MG63 (cell line): Measurements from ENCODE around the gene CSTF3. TPM values are rescaled to one million over a fixed set of nuclear protein-coding genes. Genes with fewer than 3 reads are reported as not detected.
"Not testable (repeated sequence)": the region's sequence is repeated elsewhere in the genome, so short reads cannot be mapped to it uniquely, and the experiment has no call there.

Source experiments
- DNase-seq: peaks from one replicate; pipeline ENCODE4 v3.0.0-alpha.2; 2020
- H3K27me3 ChIP-seq: fragments of 250-450 bp; sonication (Bioruptor Pico); 2 replicates; pipeline ENCODE4 v1.5.1; 2020; ENCODE audit warnings: mild to moderate bottlenecking, moderate library complexity
- H3K36me3 ChIP-seq: fragments of 250-450 bp; sonication (Bioruptor Pico); 2 replicates; pipeline ENCODE4 v1.5.1; 2020; ENCODE audit warnings: mild to moderate bottlenecking, moderate library complexity
- H3K4me3 ChIP-seq: fragments of 250-450 bp; sonication (Bioruptor Pico); 2 replicates; pipeline ENCODE4 v1.5.1; 2020; ENCODE audit warnings: mild to moderate bottlenecking, moderate library complexity
- H3K9me3 ChIP-seq: fragments of 250-450 bp; sonication (Bioruptor Pico); 2 replicates; pipeline ENCODE4 v1.5.1; 2020; ENCODE audit warnings: mild to moderate bottlenecking, moderate library complexity
- total RNA-seq: library from RNA; depleted of rRNA; stranded (reverse); fragments of >200 nt; shearing (Covaris generic); gene quantifications from 2 replicates; pipeline ENCODE4 v1.2.3, GENCODE V29; 2014; ENCODE audit warnings: low replicate concordance

The CSTF3 gene
- total RNA-seq, 1 experiment from 2014 or later, result 13.3 TPM

DNA sequence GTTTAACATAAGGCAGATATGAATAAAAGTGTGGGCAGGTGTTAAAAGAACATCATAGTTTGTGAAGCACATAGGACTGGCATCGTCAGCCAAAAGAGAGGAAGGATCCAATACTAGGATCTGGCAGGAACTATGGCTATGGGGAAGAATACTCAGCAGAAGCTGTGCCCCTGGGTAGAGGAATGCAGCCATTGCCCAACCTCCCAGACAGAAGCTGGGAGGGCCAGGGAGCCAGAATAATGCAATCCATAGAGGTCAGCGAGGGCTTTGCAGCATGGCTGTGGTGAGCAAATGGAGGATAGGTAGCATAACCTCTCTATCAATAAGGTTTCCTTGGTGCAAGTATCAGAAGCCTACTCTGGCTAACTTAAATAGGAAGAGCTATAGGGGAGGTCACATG is 11.7 kb upstream of the CSTF3 start:
- DNase-seq, result no peak
- no peaks in the 10 kb centered on the region for H3K36me3 ChIP-seq
- H3K27me3 ChIP-seq, result no peaks in the 10 kb centered on the region
- H3K4me3 ChIP-seq, result no peak overlapping the region
- H3K9me3 ChIP-seq, result no peaks in the 10 kb centered on the region

DNA sequence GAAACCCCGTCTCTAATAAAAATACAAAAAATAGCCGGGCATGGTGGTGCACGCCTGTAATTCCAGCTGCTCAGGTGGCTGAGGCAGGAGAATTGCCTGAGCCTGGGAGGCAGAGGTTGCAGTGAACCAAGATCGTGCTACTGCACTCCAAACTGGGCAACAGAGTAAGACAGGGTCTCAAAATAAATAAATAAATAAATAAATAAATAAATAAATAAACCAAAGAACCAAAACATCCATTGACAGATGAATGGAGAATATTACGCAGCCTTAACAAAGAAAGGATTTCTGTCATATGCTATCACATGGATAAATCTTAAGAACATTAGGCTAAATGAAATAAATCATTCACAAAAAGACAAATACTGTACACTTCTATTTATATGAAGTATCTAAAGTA is 11.1 kb upstream of the CSTF3 start:
- no peaks in the 10 kb centered on the region for H3K9me3 ChIP-seq
- H3K27me3 ChIP-seq, result no peaks in the 10 kb centered on the region
- no peaks in the 10 kb centered on the region for H3K36me3 ChIP-seq
- DNase-seq, result no peak
- no peak overlapping the region for H3K4me3 ChIP-seq

DNA sequence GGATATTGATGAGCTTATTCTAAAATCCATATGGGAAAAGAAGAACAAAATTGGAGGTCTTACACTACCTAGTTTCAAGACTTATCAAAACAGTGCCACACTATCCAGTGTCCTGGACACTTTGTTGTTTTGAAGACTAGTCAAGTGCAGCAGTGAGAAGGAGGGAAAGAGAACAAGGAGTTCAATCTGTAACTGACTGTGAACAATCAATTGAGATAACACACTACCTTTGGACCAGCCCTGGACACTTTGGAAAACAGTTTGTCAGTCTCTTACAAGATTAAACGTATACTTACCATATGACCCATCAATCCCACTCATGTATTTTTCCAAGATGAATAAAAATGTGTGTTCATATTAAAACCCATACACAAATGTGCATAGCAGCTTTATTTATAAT is 10.0 kb upstream of the CSTF3 start:
- Histone ChIP-seq H3K9me3 (no peaks in the 10 kb centered on the region), H3K27me3 (no peaks in the 10 kb centered on the region), H3K36me3 (no peaks in the 10 kb centered on the region), H3K4me3 (no peak overlapping the region)
- DNase-seq, result no peak

DNA sequence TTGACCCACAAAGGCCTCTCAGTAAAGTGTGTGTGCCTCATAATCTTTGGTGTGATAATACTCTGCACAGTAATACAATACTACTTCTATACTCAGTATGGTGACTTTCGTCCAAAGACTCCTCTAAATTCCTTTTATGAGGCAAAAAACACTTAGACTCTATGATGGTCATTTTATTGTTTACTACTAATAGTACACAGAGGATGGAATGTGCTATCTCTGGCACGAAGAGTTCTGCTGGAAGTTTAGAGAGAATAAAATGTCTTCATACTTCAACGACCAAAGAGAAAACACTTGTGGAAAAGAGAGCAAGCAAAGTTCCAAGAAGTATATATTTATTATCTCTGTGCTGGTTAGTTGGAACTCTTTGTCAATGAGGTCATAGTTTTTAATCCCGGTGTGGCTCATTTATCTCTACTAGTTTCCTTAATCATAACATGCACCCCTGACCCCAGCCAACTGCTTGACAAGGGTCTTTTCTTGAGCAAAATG is 7.5 kb upstream of the CSTF3 start:
- no peak for DNase-seq
- Histone ChIP-seq H3K4me3 (no peak overlapping the region), H3K27me3 (no peaks in the 10 kb centered on the region), H3K36me3 (no peaks in the 10 kb centered on the region), H3K9me3 (no peaks in the 10 kb centered on the region)

DNA sequence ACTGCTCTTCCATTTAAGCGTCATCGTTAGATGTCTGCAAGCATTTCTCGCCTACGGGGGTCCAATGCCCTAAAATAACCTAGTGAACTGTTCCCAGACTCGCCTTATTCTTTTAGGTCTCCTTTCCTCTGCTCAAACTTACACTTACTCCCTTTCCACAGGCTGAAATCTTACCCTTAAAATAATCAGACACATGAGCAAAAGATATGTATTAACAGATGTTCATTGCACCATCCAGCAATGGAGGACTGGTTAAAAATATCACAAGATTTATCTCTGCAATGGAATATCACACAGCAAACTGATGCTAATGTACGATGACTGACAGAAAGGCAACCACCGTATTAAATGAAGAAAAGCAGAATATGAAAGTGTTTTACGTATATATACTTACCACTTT is 1.6 kb upstream of the CSTF3 start:
- Histone ChIP-seq H3K9me3 (no peaks in the 10 kb centered on the region), H3K27me3 (no peaks in the 10 kb centered on the region), H3K36me3 (peaks cover 5% of the 10 kb centered on the region), H3K4me3 (no peak overlapping the region)
- no peak for DNase-seq

DNA sequence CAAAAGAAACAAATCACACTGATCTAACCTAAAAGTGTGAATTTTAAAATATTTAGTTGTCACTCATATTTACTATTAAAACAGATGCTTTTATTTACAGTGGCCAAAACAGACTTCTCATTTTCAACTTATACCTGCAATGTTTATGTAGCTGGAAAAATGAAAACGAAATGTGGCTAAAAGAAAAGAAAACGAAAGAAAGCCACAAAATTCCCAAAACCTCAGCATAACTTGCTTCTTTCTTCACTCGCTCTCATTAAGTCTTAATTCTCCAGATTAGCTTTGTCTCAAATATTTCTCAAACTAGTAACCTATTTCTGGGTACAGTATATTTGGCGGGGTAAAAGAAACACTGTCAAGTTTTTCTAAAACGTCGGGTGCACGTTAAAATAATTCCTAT is 693 bp downstream of the CSTF3 start:
- Histone ChIP-seq H3K27me3 (no peaks in the 10 kb centered on the region), H3K36me3 (peaks cover 15% of the 10 kb centered on the region), H3K4me3 (peak overlapping the region; percentile 95), H3K9me3 (no peaks in the 10 kb centered on the region)
- DNase-seq, result no peak

DNA sequence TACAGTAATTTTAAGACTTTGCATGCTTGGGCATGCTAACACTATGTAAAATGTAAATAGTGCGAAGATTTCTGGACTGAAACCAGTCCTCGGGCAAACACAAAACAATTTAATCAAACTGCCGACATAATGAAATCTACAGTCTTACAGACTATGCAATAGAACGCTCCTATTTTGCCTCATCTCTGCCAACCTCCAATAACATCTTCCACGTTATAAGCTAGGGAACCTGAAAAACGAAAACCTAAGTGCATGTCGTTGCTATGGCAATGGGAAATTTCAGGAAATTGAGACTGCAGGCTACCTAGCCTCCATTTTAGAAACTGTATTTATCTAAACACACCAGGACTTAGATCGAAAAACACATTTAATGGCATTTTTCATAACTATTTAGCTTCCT is 1.1 kb downstream of the CSTF3 start:
- H3K36me3 ChIP-seq, result peaks cover 15% of the 10 kb centered on the region
- peak overlapping the region; percentile 95 for H3K4me3 ChIP-seq
- no peak for DNase-seq
- H3K9me3 ChIP-seq, result no peaks in the 10 kb centered on the region
- H3K27me3 ChIP-seq, result no peaks in the 10 kb centered on the region

DNA sequence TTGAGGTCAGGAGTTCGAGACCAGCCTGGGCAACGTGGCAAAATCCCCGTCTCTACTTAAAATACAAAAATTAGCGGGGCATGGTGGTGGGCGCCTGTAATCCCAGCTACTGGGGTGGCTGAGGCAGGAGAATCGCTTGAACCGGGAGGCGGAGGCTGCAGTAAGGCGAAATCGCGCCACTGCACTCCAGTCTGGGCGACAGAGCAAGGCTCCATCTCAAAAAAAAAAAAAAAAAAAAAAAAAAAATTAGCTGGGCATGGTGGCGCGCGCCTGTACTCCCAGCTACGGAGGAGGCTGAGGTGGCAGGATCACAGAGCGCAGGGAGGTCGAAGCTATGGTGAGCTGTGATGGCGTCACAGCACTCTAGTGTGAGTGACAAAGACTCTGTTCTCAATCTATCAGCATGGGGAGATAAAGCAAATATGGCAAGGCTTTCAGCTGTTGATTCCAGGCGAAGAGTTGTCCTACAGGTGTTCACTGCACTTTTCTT is 1.9 kb downstream of the CSTF3 start:
- Histone ChIP-seq H3K36me3 (peaks cover 15% of the 10 kb centered on the region), H3K4me3 (peak overlapping the region; percentile 95)
- not testable (repeated sequence) for H3K27me3 ChIP-seq, DNase-seq, H3K9me3 ChIP-seq

DNA sequence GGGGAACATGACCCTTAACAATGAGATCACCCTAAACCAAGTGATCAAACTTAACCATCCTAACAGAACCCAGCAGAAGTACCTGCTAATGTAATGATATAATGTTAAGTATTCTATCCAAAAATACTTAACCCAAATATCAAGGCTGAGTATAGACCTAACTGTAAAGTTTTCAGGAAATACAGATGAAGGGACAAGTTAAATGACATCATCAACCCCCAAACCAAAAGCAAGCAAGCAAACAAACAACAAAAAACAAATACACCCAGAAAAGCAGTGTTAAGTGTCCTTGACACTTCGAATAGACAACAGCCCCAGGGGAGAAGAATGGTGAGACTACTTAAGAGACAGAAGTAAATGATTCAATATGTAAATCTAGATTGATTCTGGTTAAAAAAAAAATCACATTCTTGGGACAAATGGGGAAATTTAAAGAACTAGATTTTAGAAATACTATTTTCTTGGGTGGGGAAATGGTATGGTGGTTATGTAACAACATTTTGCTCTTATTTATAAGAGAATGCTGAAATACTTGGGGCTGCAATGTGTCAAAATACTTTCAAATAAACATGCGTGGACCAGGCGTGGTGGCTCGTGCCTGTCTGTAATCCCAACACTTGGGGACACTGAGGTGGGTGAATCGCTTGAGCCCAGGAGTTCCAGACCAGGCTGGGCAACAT is 2.5 kb downstream of the CSTF3 start:
- Histone ChIP-seq H3K27me3 (no peaks in the 10 kb centered on the region), H3K36me3 (peaks cover 15% of the 10 kb centered on the region), H3K9me3 (no peaks in the 10 kb centered on the region), H3K4me3 (peak overlapping the region; percentile 9; the same call in 1 of the 2 replicates)
- no peak for DNase-seq

DNA sequence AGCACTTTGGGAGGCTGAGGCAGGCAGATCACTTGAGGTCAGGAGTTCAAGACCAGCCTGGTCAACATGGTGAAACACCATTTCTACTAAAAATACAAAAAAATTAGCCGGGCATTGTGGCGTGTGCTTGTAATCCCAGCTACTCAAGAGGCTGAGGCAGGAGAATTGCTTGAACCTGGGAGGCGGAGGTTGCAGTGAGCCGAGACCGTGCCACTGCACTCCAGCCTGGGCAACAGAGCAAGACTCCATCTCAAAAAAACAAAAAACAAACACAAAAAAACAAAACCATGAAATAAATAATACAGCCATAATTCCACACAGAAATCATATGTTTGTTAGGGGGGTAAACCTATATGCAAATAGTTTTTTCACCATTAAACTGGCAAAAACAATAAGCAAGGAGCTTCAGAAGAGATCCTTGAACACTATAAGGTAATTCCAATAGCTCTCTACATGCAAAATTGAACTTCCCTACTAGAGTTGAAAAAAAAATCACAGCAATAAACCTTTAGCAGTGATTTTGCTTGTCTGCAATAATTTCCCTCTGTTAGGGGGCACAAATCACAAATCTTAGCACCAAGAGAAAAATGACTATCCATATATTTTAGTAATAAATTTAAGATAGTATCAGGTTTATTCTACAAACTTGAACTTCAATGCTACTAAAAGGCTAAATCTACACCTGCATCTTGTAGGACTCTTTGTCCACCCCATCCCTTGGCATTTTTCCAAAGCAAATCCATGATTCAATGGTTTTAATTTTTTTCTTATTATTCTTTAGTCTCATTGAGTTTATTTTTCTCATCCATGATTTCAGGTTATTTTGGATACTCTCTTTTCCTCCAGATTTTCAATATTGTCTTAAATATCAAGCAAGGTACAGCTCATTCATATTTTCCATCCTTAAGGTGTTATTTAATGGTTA is 3.9 kb downstream of the CSTF3 start:
- H3K9me3 ChIP-seq, result no peaks in the 10 kb centered on the region
- DNase-seq, result no peak
- no peaks in the 10 kb centered on the region for H3K27me3 ChIP-seq
- no peak overlapping the region for H3K4me3 ChIP-seq
- H3K36me3 ChIP-seq, result peaks cover 18% of the 10 kb centered on the region

DNA sequence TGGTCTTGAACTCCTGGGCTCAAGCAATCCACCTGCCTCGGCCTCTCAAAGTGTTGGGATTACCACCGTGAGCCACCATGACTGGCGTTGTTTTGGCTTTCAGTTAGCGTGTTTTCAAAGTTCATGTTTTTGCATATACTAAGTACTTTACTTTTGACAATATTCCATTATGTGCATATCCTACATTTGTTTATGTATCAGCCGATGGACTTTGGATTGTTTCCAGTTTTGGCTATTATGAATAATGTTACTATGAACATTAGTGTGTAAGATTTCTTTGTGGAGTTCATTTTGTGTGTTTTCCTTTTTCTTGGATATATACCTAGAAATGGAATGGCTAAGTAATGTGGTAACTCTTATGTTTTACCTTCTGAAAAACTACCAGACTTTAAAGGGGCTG is 9.9 kb downstream of the CSTF3 start:
- no peak for DNase-seq
- H3K36me3 ChIP-seq, result peaks cover 21% of the 10 kb centered on the region

DNA sequence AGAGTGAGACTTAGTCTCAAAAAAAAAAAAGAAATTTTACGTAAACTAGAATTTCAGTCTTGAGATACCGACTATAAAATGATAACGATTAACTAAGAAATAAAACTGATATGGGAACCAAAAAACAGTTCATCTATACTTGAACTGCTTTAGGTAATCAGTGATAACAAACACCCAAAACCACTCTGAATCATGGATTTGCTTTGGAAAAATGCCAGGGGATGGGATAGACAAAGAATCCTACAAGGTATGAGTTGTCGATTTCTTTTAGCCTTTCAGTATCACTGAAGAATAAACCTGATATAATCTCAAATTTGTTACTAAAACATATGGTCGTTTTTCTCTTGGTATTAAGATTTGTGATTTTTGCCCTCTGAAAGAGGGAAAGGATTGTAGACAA is 13.7 kb downstream of the CSTF3 start:
- Histone ChIP-seq H3K27me3 (no peaks in the 10 kb centered on the region), H3K9me3 (no peaks in the 10 kb centered on the region), H3K4me3 (no peak overlapping the region), H3K36me3 (peaks cover 17% of the 10 kb centered on the region)
- DNase-seq, result no peak

More for the DNA sequence above, 9.9 kb downstream of the CSTF3 start:
- Histone ChIP-seq H3K9me3 (no peaks in the 10 kb centered on the region), H3K4me3 (no peak overlapping the region), H3K27me3 (no peaks in the 10 kb centered on the region)

DNA sequence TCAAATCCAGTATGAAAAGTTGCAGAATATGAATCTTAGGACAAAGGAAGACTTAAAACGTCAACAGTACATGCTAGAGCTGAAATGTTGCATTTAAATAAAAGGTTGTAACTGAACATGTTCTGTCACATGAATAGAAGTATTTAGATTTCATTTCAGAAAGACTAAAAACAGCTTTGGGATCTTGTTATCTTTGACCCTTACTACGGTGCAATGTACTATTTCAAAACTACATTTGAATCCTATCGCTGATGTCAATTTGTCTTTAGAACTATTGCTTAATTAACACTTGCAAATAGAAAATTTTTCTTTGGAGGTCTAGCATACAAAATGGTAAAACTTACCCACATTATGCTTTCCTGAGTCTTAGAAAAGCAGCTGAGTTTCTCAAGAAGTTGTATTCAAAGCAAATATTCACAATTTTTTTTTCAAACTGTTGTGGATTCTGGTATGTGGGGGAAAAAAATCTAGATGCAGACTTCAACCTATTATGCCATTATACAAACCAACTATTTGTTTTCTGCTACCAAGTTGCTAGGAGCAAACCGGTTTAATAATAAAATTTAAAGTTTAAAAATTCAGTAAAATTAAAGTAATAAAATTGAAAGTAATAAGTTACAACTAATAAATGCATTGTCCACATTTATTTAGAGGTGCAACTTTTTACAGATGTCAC is 25.4 kb downstream of the CSTF3 start:
- Histone ChIP-seq H3K4me3 (no peak overlapping the region), H3K36me3 (peaks cover 40% of the 10 kb centered on the region), H3K27me3 (no peaks in the 10 kb centered on the region), H3K9me3 (no peaks in the 10 kb centered on the region)
- DNase-seq, result no peak

DNA sequence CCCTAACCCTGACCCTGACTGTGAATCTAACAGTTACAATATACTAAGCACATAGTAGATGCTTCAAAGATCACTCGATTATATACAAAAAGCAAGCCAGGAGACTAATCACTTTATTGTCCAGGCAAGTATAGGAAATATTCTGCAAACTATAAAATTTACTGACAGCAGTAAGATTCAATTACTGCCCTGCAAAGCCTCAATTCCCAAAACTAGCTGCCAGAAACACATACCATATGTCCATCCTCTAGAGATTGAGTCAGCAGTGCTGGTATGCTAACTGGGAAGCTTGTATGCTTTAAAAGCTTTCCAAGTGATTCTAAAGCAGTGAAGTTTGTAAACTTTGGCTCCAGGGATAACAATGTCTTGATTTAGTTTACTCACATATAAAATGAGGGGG is 26.1 kb downstream of the CSTF3 start:
- no peaks in the 10 kb centered on the region for H3K27me3 ChIP-seq
- H3K36me3 ChIP-seq, result peaks cover 37% of the 10 kb centered on the region
- H3K9me3 ChIP-seq, result no peaks in the 10 kb centered on the region
- no peak overlapping the region for H3K4me3 ChIP-seq
- DNase-seq, result peak; percentile 35

DNA sequence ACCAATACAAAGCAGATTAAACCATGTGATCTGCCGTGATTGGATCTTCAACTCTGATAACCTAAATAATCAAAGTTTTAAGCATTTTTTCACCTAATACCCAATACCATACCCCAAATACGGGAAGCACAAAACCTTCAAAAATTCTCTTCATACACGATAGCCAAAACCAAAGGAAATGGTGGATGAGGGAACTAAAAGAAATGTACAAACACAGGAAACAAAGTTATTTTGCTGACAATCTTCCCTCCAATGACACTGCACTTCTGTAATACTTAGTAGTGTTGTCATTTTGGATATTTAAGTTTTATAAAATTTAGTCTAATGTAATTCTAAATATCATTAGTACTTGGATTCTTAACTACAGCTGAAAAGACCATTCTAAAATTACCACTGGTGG is 27.0 kb downstream of the CSTF3 start:
- H3K4me3 ChIP-seq, result no peak overlapping the region
- DNase-seq, result no peak
- H3K36me3 ChIP-seq, result peaks cover 30% of the 10 kb centered on the region
- H3K27me3 ChIP-seq, result no peaks in the 10 kb centered on the region
- no peaks in the 10 kb centered on the region for H3K9me3 ChIP-seq

DNA sequence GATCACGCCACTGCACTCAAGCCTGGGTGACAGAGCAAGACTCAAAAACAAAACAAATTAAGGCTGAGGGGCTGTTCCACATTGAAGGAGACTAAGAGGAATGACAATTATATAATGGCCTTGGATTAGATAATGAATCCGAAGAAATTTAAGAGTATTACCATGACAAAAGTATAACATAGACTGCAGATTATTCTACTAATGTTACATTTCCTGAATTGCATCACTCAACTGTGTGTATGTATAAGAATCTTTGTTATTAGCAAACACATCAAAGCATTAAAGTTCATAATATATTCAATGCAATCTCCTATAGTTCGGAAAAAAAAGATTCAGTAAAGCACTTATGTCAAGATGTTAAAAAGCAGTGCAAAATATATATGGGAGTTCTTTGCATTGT is 27.5 kb downstream of the CSTF3 start:
- no peak for DNase-seq
- Histone ChIP-seq H3K9me3 (no peaks in the 10 kb centered on the region), H3K4me3 (no peak overlapping the region)

DNA sequence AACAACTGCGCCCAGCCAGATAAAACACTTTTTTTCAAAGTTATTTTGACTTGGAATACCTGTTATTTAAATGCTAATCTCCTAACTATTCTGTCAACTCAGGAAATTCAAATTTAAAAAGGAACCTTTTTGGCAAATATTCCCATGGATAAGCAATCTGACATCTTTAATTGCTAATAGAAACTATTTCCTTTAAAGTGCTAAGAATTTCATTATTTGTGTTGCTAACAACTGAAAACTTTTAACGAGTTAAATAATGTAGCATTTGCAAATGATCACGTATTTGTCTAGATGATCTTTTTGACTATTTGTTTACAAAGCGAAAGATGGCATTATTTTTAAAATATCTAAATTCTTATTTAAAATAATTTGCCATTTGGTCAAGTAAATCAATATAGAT is 28.8 kb downstream of the CSTF3 start:
- Histone ChIP-seq H3K36me3 (peaks cover 12% of the 10 kb centered on the region), H3K27me3 (no peaks in the 10 kb centered on the region), H3K4me3 (no peak overlapping the region), H3K9me3 (no peaks in the 10 kb centered on the region)
- DNase-seq, result no peak

More for the DNA sequence above, 27.5 kb downstream of the CSTF3 start:
- Histone ChIP-seq H3K27me3 (no peaks in the 10 kb centered on the region), H3K36me3 (peaks cover 25% of the 10 kb centered on the region)
